ENCODE measurements around the gene ITGB6.

The ITGB6 gene

GRCh38 chr2:160085662-160086061 is 114.4 kb downstream of the ITGB6 start:
- no peak for DNase-seq

- no peak for DNase-seq
These were observed 121.9 kb downstream of the ITGB6 start for GRCh38 chr2:160077912-160078810.

- no peak for DNase-seq
These were observed 123.2 kb downstream of the ITGB6 start for GRCh38 chr2:160076914-160077313.

- no peak for DNase-seq
These were observed 123.8 kb downstream of the ITGB6 start for GRCh38 chr2:160076241-160076640.

GRCh38 chr2:160075171-160075570 is 124.9 kb downstream of the ITGB6 start:
- no peak for DNase-seq

GRCh38 chr2:160073284-160073888 is 126.7 kb downstream of the ITGB6 start:
- DNase-seq = no peak

- no peak for DNase-seq
These were observed 131.2 kb downstream of the ITGB6 start for GRCh38 chr2:160068906-160069305.

- DNase-seq = no peak
These were observed 135.2 kb downstream of the ITGB6 start for GRCh38 chr2:160064916-160065315.

- no peak for DNase-seq
These were observed 136.0 kb downstream of the ITGB6 start for GRCh38 chr2:160063879-160064612.

GRCh38 chr2:160063271-160063670 is 136.8 kb downstream of the ITGB6 start:
- DNase-seq = no peak

- no peak for DNase-seq
These were observed 137.6 kb downstream of the ITGB6 start, which contains the start of gene PLA2R1 for GRCh38 chr2:160062292-160063005. Gene PLA2R1 (minus strand): TSS chr2:160062615. CDS start chr2:160062403, 212 bp downstream.

GRCh38 chr2:160061944-160062291 is 138.2 kb downstream of the ITGB6 start:
- no peak for DNase-seq

- DNase-seq = no peak
These were observed 138.5 kb downstream of the ITGB6 start for GRCh38 chr2:160061533-160061932.

GRCh38 chr2:160060297-160060696 is 139.8 kb downstream of the ITGB6 start:
- no peak for DNase-seq

GRCh38 chr2:160057356-160057755 is 142.7 kb downstream of the ITGB6 start:
- DNase-seq = no peak

- no peak for DNase-seq
These were observed 144.4 kb downstream of the ITGB6 start for GRCh38 chr2:160055726-160056108.

- no peak for DNase-seq
These were observed 144.9 kb downstream of the ITGB6 start for GRCh38 chr2:160054984-160055725.

GRCh38 chr2:160053946-160054345 is 146.1 kb downstream of the ITGB6 start:
- DNase-seq = no peak

GRCh38 chr2:160052531-160052930 is 147.5 kb downstream of the ITGB6 start:
- DNase-seq = no peak

GRCh38 chr2:160051371-160051800 is 148.7 kb downstream of the ITGB6 start:
- DNase-seq = no peak

- no peak for DNase-seq
These were observed 149.9 kb downstream of the ITGB6 start for GRCh38 chr2:160050147-160050546.
